ENCODE measurements around the gene CHMP2A.
"Not testable (repeated sequence)": the region's sequence is repeated elsewhere in the genome, so short reads cannot be mapped to it uniquely, and the experiment has no call there.

The CHMP2A gene

GRCh38 chr19:58513694-58514563, 41.0 kb downstream of the CHMP2A start:
- no peak for DNase-seq (ENCODE audit: low spot score)
- no peak for FAIRE-seq

- no peak for DNase-seq (ENCODE audit: low spot score)
- FAIRE-seq = no peak
These were observed 41.7 kb downstream of the CHMP2A start for GRCh38 chr19:58513213-58513693.

- FAIRE-seq = no peak
- no peak for DNase-seq (ENCODE audit: low spot score)
These were observed 43.3 kb downstream of the CHMP2A start, which contains the start of gene SLC27A5 for GRCh38 chr19:58511353-58512208. Gene SLC27A5, minus strand, starts transcription at chr19:58511992. Its CDS starts 37 bp downstream, at chr19:58511955.

- DNase-seq (ENCODE audit: low spot score) (no peak), FAIRE-seq (no peak)
These were observed 44.6 kb downstream of the CHMP2A start for GRCh38 chr19:58510084-58510862.

GRCh38 chr19:58509731-58510083, 45.2 kb downstream of the CHMP2A start:
- DNase-seq (ENCODE audit: low spot score) (peak; percentile 5), FAIRE-seq (no peak)

GRCh38 chr19:58507602-58508223, 47.2 kb downstream of the CHMP2A start:
- not testable (repeated sequence) for DNase-seq (ENCODE audit: low spot score); FAIRE-seq

Measured in RCC 7860 (cell line).